Measurements from ENCODE around the gene WDR27.

The WDR27 gene

DNA sequence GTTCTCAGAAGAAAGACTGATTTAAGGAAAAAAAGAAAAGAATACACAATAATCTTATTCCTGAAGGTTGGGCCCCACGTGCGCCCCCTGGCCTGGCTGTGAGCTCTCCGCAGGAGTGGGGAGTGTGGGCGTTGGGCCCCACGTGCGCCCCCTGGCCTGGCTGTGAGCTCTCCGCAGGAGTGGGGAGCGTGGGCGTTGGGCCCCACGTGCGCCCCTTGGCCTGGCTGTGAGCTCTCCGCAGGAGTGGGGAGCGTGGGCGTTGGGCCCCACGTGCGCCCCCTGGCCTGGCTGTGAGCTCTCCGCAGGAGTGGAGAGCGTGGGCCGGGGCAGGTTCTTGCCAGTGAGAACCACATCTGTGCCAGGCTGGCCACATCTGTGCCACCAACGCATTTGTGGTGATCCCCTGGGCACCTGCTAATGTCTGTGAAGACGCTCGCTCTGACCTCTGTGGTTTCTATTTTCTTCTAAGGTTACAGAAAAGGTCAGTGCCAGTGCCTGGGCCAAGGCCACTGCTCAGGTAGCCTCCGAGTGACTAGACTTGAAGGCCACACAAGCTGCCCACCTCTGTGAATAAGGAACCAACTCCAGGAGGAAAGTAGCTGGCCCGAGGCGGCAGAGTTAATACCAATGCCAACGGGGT, 41.0 kb downstream of the WDR27 start:
- no peak; the same call in 2 of the 3 replicates for ATAC-seq
- TF ChIP-seq ARNTL (CRISPR knock-in tag; IDR thresholded peaks at IDR 0.05; ENCODE audit: borderline replicate concordance, low read depth), result no peak
- no peak for TF ChIP-seq SNAI2 (CRISPR knock-in tag; IDR thresholded peaks at IDR 0.05)
- TF ChIP-seq ZFP30 (CRISPR knock-in tag; IDR thresholded peaks at IDR 0.05), result no peak
- TF ChIP-seq, protein P1, sequence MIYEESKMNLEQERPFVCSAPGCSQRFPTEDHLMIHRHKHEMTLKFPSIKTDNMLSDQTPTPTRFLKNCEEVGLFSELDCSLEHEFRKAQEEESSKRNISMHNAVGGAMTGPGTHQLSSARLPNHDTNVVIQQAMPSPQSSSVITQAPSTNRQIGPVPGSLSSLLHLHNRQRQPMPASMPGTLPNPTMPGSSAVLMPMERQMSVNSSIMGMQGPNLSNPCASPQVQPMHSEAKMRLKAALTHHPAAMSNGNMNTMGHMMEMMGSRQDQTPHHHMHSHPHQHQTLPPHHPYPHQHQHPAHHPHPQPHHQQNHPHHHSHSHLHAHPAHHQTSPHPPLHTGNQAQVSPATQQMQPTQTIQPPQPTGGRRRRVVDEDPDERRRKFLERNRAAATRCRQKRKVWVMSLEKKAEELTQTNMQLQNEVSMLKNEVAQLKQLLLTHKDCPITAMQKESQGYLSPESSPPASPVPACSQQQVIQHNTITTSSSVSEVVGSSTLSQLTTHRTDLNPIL (CRISPR knock-in tag; IDR thresholded peaks at IDR 0.05; ENCODE audit: low read depth), result no peak
- TF ChIP-seq TOX (CRISPR knock-in tag; IDR thresholded peaks at IDR 0.05; ENCODE audit: borderline replicate concordance), result no peak
- TF ChIP-seq, protein P2, sequence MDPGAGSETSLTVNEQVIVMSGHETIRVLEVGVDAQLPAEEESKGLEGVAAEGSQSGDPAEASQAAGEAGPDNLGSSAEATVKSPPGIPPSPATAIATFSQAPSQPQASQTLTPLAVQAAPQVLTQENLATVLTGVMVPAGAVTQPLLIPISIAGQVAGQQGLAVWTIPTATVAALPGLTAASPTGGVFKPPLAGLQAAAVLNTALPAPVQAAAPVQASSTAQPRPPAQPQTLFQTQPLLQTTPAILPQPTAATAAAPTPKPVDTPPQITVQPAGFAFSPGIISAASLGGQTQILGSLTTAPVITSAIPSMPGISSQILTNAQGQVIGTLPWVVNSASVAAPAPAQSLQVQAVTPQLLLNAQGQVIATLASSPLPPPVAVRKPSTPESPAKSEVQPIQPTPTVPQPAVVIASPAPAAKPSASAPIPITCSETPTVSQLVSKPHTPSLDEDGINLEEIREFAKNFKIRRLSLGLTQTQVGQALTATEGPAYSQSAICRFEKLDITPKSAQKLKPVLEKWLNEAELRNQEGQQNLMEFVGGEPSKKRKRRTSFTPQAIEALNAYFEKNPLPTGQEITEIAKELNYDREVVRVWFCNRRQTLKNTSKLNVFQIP (CRISPR knock-in tag; IDR thresholded peaks at IDR 0.05; ENCODE audit: borderline replicate concordance, low read depth), result no peak
- no peak for TF ChIP-seq CSDC2 (CRISPR knock-in tag; IDR thresholded peaks at IDR 0.05)
- no peak for TF ChIP-seq GLIS3 (CRISPR knock-in tag; IDR thresholded peaks at IDR 0.05)
- no peak for TF ChIP-seq ZNF70 (CRISPR knock-in tag; IDR thresholded peaks at IDR 0.05)
- TF ChIP-seq OSR1 (CRISPR knock-in tag; IDR thresholded peaks at IDR 0.05), result no peak

DNA sequence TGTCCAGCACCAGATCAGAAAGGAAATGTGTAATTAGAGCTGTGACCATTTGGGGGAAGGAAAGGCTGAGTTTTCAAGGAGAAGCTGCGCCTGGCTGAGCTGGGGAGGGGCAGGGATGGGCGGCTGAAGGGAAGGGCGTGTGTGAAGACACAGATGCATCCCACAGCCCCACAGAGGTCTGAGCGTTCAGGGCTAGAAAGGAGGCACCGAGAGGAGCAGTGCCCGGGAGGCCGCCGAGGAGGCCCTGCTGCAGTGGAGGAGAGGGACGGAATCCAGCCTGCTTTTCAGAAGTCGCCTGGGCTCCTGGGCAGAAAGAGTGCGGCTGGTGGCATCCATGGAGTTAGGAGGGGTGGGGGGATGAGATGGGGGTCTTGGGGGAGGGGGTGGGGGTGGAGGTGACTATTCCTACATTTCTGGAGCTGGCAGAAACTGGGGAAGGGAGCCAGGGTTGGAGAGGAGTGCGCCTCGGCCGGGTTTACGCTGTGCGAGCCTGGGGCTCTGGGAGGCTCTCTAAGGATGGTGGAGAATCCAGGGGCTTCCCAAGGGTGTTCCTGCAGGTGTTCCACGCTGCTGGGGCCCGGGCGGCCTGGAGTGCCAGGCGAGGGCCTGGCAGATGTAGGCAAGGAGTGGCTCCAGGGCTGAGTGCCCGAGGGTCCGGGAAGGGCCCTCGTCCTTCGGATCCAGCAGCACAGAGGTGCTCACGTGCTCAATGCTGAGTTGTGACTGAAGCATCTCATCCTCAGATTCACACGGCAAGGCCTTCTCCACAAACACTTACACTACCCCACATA, 41.8 kb downstream of the WDR27 start:
- no peak for ATAC-seq
- no peak for TF ChIP-seq TCF4 (CRISPR knock-in tag; IDR thresholded peaks at IDR 0.05; ENCODE audit: borderline replicate concordance)
- TF ChIP-seq CSDC2 (CRISPR knock-in tag; IDR thresholded peaks at IDR 0.05), result no peak
- no peak for TF ChIP-seq PPARA (CRISPR knock-in tag; IDR thresholded peaks at IDR 0.05; ENCODE audit: borderline replicate concordance)
- TF ChIP-seq ZFP30 (CRISPR knock-in tag; IDR thresholded peaks at IDR 0.05), result no peak
- no peak for TF ChIP-seq GLIS3 (CRISPR knock-in tag; IDR thresholded peaks at IDR 0.05)
- TF ChIP-seq ARNTL (CRISPR knock-in tag; IDR thresholded peaks at IDR 0.05; ENCODE audit: borderline replicate concordance, low read depth), result no peak
- no peak for TF ChIP-seq OSR1 (CRISPR knock-in tag; IDR thresholded peaks at IDR 0.05)
- no peak for TF ChIP-seq ZFP3 (CRISPR knock-in tag; IDR thresholded peaks at IDR 0.05)
- TF ChIP-seq, protein P3, sequence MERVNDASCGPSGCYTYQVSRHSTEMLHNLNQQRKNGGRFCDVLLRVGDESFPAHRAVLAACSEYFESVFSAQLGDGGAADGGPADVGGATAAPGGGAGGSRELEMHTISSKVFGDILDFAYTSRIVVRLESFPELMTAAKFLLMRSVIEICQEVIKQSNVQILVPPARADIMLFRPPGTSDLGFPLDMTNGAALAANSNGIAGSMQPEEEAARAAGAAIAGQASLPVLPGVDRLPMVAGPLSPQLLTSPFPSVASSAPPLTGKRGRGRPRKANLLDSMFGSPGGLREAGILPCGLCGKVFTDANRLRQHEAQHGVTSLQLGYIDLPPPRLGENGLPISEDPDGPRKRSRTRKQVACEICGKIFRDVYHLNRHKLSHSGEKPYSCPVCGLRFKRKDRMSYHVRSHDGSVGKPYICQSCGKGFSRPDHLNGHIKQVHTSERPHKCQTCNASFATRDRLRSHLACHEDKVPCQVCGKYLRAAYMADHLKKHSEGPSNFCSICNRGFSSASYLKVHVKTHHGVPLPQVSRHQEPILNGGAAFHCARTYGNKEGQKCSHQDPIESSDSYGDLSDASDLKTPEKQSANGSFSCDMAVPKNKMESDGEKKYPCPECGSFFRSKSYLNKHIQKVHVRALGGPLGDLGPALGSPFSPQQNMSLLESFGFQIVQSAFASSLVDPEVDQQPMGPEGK (CRISPR knock-in tag; IDR thresholded peaks at IDR 0.05; ENCODE audit: borderline replicate concordance), result no peak
- no peak for TF ChIP-seq BACH2 (CRISPR knock-in tag; IDR thresholded peaks at IDR 0.05; ENCODE audit: borderline replicate concordance)
- no peak for TF ChIP-seq ZNF8 (CRISPR knock-in tag; IDR thresholded peaks at IDR 0.05)
- no peak for TF ChIP-seq ZNF565 (CRISPR knock-in tag; conservative IDR thresholded peaks at IDR 0.05; ENCODE audit: low read depth)
- no peak for TF ChIP-seq SNAI2 (CRISPR knock-in tag; IDR thresholded peaks at IDR 0.05)
- TF ChIP-seq, protein P2 (CRISPR knock-in tag; IDR thresholded peaks at IDR 0.05; ENCODE audit: borderline replicate concordance, low read depth), result no peak
- TF ChIP-seq ZC3H10 (CRISPR knock-in tag; IDR thresholded peaks at IDR 0.05), result no peak
- no peak for TF ChIP-seq ISL1 (CRISPR knock-in tag; IDR thresholded peaks at IDR 0.05)
- TF ChIP-seq, protein P4, sequence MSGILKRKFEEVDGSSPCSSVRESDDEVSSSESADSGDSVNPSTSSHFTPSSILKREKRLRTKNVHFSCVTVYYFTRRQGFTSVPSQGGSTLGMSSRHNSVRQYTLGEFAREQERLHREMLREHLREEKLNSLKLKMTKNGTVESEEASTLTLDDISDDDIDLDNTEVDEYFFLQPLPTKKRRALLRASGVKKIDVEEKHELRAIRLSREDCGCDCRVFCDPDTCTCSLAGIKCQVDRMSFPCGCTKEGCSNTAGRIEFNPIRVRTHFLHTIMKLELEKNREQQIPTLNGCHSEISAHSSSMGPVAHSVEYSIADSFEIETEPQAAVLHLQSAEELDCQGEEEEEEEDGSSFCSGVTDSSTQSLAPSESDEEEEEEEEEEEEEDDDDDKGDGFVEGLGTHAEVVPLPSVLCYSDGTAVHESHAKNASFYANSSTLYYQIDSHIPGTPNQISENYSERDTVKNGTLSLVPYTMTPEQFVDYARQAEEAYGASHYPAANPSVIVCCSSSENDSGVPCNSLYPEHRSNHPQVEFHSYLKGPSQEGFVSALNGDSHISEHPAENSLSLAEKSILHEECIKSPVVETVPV (CRISPR knock-in tag; IDR thresholded peaks at IDR 0.05), result no peak
- no peak for TF ChIP-seq ZNF70 (CRISPR knock-in tag; IDR thresholded peaks at IDR 0.05)
- TF ChIP-seq TOX (CRISPR knock-in tag; IDR thresholded peaks at IDR 0.05; ENCODE audit: borderline replicate concordance), result no peak
- TF ChIP-seq, protein P1 (CRISPR knock-in tag; IDR thresholded peaks at IDR 0.05; ENCODE audit: low read depth), result no peak
